Activated CD4-positive, alpha-beta T cell treated with anti-CD3 and anti-CD28 coated beads, Interleukin-2, amount 50 U/mL, for 1 hour (primary cell): ENCODE measurements around the gene RHOXF1.
"Not testable (repeated sequence)": the region's sequence is repeated elsewhere in the genome, so short reads cannot be mapped to it uniquely, and the experiment has no call there.

Experiments used
- DNase-seq: peaks from one replicate; pipeline ENCODE4 v3.0.0-alpha.2; 2020

Gene RHOXF1

DNA sequence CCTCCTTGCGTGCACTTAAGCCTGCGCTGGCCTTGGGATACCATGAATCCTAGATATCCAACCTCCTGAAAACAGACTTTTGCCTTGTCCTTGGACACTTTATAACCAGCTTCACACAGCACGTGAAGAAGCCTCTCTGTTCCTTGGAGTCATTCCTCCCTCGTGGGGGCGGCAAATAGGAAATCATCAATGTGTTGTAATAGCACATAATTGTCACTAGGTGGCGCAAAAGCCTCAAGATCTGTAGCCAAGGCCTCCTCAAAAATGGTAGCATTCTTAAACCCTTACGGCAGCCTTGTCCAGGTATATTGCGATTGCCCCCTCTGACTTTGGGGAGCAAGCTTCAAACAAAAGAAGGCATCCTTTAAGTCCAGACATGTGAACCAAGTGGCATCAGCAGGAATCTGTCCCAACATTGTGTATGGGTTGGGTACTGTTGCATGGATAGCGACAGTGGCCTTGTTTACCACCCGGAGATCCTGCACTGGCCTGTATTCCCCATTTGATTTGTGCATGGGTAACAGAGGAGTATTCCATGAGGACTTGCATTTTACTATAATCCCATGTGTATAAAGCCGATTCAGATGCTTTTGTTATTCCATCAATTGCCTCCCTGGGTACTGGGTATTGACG, 30.0 kb downstream of the RHOXF1 start:
- DNase-seq, result not testable (repeated sequence)

DNA sequence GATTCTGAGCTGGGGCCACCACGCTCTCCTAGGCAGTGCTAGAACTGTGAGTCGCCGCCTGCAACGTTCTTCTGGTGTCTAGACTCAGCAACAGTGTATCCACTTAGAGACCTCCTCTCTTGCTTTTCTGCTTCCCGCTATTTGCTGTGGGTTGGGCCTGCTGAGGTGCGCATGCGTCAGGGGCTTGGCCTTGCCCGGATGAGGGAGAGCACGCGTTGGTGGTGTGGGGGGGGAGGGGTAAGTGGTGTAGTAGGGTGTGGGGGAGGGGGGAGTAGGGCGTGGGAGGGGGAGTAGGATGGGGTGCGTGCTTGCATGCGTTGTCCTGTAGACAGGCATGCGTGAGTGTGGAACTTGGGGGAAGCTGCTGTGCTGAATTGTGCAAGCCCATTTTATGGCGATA, 38.1 kb downstream of the RHOXF1 start, which contains the start of gene RHOXF2B:
TSS of gene RHOXF2B (minus strand) at position 101 of the 400 bp plus-strand sequence. CDS start 138 bp downstream, outside the sequence.
- DNase-seq, result not testable (repeated sequence)

DNA sequence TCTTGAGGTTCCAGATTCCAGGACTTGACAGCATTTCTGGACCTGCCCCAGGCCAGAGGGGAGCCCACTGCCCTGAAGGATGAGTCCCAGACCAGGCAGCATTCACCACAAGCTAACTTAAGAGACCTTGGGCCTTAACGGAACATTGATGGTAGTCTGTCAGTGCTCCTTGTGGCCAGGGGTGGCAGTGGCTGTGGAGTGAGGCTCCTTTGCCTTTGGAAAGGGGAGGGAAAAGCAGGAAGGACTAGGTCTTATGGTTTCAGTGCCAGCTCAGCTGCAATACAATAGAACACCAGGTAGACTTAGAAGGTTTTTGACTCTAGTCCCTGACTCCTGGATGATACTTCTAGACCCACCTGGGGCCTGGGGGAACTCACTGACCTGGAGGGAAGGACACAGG, 49.5 kb downstream of the RHOXF1 start:
- not testable (repeated sequence) for DNase-seq
